Activated CD8-positive, alpha-beta memory T cell treated with anti-CD3 and anti-CD28 coated beads, Interleukin-2, amount 50 U/mL, for 48 hours (primary cell): Measurements from ENCODE around the gene TEX36.
"Not testable (repeated sequence)": the region's sequence is repeated elsewhere in the genome, so short reads cannot be mapped to it uniquely, and the experiment has no call there.

ENCODE experiments used
- DNase-seq: peaks from one replicate; pipeline ENCODE4 v3.0.0-alpha.2; 2020

TEX36 gene

DNA sequence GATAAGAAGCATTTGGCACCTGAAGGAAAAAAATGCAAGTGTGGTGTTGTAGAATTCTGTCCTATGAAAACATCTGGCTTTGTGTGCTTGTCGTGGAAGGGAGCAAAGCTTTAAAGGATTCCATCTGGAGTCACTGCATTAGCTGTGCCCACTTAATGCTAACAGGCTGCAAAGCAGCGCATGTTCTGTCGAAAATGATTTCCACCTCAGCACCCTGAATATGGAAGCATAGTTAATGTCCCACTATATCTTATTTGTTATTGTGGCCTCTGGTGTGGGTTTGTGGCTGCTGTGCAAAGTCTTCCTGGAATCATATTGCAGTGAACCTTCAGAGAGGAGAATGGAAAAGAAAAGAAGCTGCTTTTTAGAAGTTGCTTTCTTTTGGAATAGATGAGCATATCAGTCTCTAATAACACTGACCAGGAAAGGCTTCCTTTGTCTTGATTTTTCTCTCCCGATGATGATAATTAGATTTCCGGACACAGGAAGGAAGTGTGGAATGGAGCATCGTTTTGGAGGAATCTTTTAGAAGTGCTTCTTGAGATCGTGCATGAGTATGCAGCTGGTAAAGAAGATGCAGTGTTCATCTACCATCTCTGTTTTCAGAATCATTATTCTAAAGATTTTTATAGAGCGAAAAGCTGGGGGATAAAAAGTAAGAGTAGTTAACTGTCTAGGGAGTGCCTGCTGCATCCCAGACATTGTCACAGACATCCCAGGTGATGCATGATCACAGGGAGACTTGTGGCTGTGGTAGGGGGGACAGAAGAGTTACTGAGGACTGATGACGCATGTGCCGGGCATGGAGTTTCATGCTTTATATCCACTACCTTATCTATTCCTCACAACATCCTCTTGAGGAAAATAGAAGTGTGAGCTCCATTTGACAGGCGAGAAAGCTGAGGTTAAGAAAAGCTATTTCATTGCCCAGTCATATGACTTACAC is 54.6 kb downstream of the TEX36 start:
- DNase-seq = no peak

DNA sequence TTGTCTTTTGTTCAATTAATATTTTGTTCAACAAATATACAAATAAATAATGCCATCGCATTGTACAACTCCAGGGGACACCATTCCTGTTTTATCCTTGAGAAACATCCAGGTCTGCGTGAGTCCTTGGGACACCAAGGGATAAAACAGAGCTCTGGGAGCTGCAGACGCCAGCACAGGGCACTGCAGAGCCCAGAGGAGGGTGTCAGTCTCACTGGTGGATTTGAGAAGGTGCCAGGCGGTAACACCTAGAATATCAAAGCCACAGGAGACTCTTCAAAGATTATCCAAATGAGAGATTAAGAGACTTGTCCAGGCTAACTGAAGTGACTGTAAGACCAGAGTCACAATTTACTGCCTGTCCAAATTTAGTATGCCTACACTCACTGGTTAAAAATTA is 55.3 kb downstream of the TEX36 start:
- no peak for DNase-seq

DNA sequence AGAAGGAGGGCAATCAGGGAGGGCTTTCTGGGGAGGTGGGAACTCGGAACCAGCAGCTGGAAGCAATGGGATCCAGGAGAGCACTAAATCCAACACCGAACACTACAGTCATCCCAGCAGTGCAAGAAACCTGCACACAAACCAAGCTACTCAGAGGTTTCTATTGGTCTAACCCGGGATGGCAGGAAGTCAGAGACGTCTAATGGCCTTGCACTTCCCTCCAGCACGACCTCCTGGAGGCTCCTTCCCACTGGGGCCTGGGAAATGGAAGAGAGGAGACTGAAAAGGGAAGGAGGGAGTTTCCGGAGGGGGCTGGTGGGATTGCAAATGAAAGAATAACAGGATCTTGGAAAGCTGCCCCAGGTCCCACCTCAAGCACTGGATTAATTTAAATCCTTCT is 56.3 kb downstream of the TEX36 start:
- no peak for DNase-seq

DNA sequence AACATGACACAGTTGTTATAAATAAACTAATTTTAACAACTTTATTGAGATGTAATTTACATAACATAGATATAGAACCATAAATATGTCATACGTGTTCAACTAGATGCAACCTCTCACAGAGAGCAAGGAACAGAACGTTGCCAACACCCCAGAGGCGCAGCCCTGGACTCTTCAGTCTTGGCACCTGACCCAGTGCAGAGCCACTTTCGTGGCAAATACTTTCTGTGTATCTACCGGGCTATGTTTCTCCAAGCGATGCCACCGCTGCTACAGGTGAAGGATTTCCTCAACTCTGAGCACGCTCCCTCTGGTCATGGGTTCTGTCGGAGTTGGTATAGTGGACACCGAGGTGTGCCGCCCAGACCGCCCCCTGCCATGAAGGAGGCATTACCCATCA is 57.4 kb downstream of the TEX36 start:
- DNase-seq = no peak

DNA sequence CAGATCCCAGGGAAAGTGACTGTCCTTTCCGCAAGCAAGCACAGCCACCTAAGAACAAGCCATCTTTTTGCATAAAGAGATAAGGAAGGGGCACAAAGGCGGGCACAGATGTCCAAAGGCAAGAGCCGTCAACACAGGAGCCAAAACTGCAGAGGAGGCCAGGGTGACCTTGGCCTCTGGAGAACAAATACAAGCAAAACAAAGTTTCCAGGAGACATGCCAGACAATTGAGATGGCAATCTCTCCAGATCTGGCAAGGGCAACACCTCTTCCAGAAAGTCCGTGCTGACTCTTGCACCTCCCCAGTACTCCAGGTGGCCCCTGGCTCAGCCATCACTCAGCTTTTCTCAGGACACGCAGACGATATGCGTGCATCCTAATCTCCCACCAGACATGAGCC is 58.2 kb downstream of the TEX36 start:
- DNase-seq = no peak

DNA sequence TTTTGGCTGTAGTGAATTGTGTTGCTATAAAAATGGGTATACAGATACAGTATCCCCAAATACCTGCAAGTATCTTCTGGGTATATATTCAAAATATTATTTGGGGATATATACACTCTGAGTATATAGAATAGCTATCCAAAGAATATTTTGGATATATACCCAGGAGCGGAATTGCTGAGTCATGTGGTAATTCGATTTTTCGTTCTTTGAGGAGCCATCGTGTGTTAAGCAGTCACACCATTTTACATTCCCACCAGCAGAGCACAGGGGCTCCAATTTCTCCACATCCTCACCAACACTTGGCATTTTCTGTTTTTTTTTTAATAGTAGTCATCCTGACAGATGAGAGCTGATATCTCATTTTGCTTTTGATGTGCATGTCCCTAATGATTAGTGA is 61.9 kb downstream of the TEX36 start:
- DNase-seq = no peak

DNA sequence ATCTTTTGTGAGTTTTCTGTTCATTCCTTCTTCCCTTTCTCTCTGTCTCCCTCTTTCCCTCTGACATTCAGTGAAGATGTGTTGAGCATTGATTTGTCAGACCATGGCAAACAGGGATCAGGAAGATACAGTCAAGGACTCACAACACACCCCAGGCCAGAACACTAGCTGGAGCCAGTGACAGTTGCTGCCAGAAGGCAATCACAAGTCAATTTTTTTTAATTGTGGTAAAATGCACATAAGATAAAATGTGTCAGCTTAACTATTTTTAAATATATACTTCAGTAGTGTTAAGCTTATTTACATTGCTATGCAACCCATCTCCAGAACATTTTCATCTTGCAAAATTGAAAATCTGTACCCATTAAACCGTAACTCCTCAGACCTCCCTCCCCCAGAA is 62.6 kb downstream of the TEX36 start:
- DNase-seq = no peak

DNA sequence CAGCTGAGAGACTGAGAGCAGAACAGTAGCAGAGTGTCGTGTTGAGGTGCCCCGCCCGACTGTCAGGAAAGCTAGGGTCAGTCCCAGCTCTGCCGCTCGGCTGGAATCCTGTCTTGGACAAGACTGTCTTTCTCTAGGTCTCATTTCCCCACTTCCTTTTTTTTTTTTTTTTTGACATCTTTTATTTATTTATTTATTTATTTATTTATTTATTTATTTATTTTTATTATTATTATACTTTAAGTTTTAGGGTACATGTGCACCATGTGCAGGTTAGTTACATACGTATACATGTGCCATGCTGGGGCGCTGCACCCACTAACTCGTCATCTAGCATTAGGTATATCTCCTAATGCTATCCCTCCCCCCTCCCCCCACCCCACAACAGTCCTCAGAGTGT is 69.9 kb downstream of the TEX36 start:
- DNase-seq = not testable (repeated sequence)

DNA sequence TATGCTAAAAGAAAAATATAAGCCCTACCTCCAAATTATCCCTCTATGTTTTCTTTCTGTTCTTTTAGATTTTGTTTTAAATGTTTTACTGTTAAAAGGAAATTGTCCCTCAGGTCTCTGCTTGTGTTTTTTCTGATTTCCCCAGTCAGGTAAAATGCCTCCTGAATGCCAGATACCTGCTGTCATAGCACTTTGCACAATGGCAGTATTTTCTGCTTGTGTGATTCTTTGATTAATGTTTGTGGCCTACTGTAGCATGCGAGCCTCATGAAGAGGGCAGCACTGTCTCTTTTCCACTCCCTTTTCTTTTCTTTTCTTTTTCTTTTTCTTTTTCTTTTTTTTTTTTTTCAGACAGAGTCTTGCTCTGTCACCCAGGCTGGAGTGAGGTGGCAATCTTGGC is 71.2 kb downstream of the TEX36 start:
- DNase-seq = no peak

DNA sequence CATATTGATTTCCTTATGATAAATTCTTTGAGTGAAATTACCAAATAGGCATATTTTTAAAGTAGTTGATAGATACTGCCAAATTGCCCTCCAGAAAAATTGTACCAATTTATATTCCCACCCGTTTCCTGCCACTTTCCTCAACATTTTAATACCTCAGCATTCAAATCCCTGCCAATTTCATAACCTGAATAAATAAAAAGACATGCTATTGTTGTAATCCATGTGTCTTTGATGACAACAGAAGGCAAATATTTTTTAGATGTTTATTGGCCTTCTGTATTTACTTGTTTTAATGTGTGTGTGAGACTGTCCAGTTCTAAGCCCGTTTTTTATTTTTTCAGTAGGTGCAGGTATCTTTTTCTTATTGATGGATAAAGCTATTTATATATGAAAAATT is 71.7 kb downstream of the TEX36 start:
- no peak for DNase-seq

DNA sequence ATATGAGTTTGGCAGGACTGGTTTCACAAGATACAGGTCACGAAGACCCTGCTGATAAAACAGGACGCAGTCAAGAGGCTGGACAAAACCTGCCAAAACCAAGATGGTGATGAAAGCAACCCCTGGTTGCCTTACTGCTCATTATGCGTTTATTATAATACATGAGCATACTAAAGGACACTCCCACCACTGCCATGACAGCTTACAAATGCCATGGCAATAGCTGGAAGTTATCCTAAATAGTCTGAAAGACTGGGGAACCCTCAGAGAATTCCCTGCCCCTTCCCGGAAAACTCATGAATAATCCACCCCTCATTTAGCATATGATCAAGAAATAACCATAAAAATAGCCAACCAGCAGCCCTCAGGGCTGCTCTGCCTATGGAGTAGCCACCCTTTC is 73.1 kb downstream of the TEX36 start:
- no peak for DNase-seq

DNA sequence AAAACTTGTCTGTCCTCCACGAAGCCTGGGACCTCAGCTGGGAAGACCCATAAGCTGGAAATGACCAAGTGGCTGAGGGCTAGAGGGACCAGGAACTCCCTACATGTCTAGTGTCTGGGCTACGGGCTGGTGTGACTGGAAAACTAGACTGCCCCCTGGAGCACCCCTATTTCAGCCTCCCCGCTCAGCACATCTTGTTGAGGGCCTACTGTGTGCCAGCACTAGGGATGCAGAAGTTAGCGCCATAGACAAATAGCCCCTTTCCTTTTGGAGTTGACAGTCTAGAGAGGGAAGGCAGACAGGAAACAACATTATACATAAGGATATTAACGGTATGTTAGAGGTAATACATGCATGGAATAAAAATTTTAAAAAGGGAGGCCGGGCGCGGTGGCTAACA is 74.5 kb downstream of the TEX36 start:
- DNase-seq = no peak

DNA sequence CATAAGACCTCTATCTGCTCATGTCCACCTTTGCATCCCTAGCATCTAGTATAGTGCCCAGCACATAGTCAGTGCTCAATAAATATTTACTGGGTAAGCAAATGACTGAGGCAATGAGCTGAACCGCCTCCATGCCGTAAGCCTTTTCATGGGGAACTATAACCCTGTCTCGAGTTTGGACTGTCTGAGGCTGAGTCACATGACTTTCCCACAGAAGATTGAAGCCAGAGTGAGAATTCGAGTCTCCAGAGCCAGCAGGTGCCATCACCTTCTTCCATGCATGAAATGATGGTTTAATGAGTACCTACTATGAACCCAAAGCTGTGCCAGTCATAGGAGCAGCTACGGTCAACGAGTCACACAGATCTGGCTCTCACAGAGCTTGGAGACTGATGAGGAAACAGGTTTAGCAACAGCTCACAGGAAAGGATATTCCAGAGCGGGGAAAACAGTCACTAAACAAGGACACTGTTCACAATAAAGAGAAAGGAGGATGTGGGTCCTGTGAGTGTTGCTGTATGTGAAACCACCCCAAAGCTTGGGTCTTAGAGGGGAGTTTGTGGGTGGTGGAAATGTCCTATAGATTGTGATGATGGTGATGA is 75.2 kb downstream of the TEX36 start:
- no peak for DNase-seq

DNA sequence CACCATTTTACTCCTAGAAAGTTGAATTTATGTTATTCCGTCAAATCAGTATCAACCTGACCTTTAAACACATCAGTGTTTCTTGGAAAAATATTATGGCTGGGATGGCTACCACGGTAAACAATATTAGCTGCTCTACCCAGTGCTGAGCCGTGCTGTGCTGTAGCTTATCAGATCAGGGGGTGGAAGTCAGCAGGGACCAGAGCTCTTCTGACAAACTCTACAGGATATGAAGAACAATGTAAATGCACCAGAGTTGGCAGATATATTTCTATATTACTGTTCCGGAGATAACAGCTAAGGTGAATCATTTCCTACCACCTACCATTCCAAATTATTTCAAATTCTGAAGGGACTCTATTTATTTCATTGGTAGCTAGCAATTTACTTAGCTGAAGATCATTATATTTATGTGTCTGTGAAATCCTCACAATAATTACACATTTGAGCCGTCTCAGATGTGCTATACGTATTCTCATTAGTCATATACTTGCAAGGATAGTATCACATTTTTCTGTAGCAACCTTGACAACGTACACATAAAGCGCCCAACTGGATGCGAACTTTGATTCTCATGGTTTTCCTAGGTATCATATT is 76.5 kb downstream of the TEX36 start:
- DNase-seq = no peak
